ENCODE results near the gene ZC3H12C.
A peak's percentile ranks its signal among the peaks of the same experiment; 100 is the strongest.
"Not testable (repeated sequence)": the region's sequence is repeated elsewhere in the genome, so short reads cannot be mapped to it uniquely, and the experiment has no call there.

The ZC3H12C gene

DNA sequence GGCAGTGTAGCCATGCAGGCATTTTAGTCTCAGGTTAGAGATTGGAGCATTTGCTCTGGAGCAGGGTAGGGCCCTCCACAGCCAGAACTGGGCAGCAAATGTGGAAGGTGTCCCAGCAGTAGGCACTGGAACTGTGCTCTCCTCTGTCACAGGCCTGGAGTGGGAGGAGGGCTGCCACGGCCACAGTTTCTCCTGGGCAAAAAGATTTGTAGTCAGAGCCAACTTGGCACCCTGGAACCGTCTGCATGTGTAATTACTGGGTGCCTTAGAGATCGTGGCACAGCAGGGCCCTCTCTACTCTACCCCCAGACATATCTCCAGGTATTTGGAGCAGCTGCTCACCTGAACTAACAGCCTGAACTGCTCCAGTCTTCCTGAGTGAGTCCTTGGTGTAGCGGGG lies 93.7 kb downstream of the ZC3H12C start:
- no peak for DNase-seq

DNA sequence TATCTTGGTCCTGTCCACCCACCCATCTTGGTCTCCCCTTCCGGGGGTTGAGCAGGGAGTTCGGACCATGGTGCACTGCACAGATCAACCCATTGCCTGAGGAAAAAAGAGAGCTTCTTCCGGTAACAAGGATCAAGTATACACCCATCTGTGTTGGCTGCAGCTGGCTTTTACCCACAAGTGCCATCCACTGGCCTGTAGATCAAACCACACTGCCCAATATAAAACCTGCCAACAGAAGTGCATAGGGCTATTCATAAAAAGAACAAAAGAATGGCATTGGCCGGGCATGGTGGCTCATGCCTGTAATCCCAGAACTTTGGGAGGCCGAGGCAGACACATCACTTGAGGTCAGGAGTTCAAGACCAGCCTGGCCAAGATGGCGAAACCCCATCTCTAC lies 94.5 kb downstream of the ZC3H12C start:
- DNase-seq, result no peak

DNA sequence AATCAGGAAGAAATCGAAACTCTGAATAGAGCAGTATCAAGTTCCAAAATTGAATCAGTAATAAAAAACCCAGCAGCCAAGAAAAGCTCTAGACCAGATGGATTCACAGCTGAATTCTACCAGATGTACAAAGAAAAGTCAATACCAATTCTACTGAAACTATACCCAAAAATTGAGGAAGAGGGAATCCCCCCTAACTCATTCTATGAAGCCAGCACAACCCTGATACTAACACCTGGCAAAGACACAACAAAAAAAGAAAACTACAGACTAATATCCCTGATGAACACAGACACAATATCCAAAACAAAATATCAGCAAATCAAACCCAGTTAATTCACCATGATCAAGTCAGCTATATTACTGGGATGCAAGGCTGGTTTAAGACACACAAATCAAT lies 97.7 kb downstream of the ZC3H12C start:
- no peak for DNase-seq

DNA sequence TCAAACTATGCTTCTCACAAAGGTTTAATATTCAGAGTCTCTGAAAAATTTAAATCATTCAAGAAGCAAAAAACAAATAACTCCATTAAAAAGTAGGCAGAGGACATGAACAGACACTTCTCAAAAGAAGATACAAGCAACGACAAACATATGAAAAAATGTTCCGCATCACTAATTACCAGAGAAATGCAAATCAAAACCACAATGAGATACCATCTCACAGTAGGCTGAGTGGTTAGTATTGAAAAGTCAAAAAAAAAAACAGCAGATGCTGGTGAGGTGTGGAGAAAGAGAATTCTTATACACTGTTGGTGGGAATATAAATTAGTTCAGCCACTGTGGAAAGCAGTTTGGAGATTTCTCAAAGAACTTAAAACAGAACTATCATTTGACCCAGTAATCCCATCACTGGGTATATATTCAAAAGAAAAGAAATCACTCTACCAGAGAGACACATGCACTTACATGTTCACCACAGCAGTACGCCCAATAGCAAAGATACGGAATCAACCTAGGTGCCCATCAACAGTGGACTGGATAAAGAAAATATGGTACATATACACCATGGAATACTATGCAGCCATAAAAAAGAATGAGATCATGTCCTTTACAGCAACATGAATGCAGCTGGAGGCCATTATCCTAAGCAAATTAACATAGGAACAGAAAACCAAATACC lies 99.6 kb downstream of the ZC3H12C start:
- DNase-seq, result not testable (repeated sequence)

DNA sequence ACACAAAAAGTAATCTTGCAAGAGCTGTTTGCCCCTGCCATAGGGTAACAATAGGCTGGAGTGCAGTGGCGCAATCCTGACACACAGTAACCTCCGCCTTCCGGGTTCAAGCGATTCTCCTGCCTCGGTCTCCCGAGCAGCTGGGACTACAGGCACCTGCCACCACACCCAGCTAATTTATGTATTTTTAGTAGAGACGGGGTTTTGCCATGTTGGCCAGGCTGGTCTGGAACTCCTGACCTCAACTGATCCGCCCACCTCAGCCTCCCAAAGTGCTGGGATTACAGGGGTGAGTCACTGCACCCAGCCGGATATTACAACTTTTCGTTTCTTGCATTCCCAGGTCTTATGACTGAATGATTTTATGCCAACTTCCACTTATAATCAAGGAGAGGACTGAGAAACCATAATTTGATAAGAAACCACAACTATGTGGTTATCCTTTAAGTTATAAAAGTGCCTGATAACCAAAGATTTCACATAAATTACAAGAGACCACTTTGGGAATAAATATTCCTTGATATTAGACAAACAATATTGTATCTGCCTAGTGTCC lies 101.1 kb downstream of the ZC3H12C start:
- DNase-seq, result not testable (repeated sequence)

DNA sequence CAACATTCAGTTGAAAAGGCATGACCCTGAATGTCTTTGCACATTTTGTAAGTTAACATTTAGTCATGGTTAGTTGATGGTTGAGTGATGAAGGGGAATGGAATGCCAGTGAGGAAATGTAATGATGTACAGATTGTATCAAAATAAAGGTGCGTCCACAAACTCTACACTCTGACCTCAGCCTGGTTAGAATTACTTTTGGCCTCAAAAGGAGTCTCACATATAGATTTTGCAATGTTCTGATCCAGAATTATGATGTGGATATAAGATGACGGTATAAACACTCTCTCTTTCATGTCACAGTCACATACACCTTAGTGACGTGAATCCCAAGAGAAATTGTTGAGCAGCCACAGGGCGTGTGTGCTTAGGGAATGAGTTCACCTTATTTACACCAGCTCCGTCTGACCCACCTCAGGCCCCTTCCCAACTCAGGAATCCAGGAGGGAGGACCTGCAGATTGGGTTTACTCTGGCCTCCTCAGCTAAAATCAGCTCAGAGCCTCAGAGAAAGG lies 103.1 kb downstream of the ZC3H12C start:
- no peak for DNase-seq

DNA sequence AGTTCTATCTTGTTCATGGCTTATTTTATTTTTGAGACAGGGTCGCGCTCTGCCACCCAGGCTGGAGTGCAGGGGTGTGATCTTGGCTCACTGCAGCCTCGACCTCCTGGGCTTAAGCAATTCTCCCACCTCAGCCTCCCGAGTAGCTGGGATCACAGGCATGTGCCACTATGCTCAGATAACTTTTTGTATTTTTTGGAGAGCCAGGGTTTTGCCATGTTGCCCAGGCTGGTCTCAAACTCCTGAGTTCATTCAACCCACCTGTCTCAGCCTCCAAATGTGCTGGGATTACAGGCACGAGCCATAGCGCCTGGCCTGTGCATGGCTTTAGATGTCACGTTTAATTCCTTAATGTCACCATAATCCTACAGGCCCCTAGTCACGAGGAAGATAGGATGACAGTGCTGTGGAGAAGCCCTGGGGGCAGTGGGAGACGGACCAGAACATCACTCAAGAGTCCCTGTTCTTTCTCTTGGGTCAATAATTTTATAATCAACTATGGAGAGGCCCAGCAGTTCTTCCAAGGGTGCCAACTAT lies 103.8 kb downstream of the ZC3H12C start:
- no peak for DNase-seq

DNA sequence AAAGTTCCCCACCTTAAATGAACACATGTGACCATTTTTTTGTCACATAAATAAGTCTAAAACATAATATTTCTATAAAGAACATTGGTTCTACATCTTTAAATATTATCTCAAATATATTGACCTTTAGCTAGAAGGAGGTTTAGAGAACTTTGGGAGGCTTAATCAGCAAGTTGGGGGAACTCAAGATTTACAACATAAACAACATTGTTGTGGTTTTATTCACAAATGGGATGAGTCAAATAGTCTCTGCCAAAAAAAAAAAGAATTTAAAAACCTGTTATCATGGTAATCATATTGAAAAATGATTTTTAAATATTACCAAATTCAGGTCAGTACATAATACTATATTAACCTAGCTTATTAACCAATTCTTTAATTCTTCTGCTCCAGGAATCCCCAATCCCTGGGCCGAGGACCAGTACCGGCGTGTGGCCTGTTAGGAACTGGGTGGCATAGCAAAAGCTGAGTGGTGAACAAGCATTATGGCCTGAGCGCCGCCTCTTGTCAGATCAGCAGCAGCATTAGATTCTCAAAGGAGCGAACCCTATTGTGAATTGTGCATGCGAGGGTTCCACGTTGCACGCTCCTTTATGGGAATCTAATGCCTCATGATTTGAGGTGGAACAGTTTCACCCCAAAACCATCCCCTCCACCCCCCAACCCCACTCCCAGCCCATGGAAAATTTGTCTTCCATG lies 105.0 kb downstream of the ZC3H12C start:
- no peak for DNase-seq

DNA sequence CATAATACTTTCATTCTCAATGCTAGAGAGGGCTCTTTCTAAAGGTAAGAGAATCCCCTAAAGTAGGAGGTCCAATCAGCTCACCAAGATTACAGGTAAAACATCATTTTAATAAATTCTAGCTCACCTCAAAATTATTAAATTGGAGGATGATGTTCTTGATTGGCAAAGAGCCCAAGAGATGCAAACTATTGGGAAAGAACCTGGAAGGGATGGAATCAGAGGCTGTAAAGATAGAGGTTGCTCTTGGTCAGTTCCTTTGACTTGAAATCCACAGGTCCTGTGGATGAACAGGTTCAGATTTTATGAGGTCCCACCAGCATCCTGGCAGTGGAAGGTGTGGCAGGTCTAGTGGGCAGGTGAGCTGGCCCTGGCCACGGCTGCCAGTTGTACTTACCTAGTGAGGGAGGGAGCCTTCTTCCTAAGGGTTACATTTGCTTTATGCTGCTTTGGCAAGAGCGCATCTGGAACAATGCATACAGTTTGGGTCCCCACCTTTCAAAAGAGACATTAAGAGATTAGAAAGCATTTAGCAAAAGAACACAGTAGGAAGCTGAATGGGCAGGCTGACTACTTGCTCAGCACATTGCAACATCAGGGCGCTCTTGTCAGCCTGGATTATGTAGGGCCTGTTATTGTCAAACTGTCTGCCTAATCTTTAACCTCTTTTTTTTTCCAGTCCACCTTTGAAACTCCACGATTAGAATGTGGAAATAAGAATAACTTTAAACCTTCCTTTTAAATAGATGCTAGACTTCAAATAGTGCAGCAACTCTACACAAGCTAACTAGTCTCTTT lies 106.2 kb downstream of the ZC3H12C start:
- no peak for DNase-seq

DNA sequence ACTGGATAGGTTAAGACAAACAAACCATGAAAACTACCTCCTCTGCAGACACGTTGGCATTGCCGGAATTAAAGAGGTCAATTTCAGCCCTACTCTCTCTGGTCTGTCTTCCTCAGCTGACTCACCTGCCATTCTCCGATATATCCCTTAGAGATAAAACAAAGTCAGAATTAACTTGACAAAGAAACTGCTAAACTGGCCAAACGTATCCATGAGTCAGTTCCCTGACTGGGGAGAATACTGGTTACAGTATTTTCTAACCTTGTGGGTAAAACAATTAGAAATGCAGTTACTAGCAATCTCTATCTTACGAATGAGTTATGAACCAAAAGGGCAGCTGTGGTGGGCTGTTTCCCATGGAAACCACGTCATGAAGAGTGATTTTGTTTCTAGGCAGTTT lies 107.0 kb downstream of the ZC3H12C start:
- no peak for DNase-seq

DNA sequence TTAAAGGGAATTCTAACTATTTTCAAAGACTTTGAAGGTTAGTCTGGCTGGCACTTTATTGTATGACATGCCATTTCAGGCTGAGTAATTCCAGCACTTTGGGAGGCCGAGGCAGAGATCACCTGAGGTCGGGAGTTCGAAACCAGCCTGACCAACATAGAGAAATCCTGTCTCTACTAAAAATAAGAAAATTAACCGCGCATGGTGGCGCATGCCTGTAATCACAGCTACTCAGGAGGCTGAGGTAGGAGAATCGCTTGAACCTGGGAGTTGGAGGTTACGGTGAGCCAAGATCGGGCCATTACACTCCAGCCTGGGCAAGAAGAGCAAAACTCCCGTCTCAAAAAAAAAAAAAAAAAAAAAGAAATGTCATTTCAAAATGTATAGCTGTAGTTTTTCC lies 107.6 kb downstream of the ZC3H12C start:
- DNase-seq, result no peak

DNA sequence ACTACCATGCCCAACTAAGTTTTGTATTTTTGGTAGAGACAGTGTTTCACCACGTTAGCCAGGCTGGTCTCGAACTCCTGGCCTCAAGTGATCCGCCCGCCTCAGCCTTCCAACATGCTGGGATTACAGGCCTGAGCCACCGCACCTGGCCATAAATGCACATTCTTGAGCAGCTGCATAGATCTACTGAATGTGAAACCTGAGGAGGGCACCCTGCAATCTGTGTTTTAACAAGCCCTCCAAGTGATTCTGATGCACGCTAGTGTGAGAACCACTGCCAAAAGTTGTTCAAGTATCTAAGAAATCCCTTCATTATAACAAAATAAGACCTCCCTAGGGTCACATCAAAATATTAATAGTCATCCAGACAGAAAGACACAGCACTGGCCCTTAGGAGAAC lies 113.9 kb downstream of the ZC3H12C start:
- peak; percentile 35 for DNase-seq

DNA sequence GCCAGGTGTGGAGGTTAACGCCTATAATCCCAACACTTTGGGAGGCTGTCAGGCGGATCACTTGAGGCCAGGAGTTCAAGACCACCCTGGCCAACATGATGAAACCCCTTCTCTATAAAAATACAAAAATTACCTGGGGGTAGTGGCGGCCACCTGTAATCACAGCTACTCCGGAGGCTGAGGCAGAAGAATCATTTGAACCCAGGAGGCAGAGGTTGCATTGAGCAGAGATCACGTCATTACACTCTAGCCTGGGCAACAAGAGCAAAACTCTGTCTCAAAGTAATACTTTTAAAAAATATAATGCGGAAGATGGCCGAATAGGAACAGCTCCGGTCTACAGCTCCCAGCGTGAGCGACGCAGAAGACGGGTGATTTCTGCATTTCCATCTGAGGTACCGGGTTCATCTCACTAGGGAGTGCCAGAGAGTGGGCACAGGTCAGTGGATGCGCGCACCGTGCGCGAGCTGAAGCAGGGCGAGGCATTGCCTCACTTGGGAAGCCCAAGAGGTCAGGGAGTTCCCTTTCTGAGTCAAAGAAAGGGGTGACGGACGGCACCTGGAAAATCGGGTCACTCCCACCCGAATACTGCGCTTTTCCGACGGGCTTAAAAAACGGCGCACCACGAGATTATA lies 115.6 kb downstream of the ZC3H12C start:
- not testable (repeated sequence) for DNase-seq

DNA sequence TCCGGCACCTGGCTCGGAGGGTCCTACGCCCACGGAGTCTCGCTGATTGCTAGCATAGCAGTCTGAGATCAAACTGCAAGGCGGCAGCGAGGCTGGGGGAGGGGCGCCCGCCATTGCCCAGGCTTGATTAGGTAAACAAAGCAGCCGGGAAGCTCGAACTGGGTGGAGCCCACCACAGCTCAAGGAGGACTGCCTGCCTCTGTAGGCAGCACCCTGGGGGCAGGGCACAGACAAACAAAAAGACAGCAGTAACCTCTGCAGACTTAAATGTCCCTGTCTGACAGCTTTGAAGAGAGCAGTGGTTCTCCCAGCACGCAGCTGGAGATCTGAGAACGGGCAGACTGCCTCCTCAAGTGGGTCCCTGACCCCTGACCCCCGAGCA lies 116.1 kb downstream of the ZC3H12C start:
- not testable (repeated sequence) for DNase-seq

DNA sequence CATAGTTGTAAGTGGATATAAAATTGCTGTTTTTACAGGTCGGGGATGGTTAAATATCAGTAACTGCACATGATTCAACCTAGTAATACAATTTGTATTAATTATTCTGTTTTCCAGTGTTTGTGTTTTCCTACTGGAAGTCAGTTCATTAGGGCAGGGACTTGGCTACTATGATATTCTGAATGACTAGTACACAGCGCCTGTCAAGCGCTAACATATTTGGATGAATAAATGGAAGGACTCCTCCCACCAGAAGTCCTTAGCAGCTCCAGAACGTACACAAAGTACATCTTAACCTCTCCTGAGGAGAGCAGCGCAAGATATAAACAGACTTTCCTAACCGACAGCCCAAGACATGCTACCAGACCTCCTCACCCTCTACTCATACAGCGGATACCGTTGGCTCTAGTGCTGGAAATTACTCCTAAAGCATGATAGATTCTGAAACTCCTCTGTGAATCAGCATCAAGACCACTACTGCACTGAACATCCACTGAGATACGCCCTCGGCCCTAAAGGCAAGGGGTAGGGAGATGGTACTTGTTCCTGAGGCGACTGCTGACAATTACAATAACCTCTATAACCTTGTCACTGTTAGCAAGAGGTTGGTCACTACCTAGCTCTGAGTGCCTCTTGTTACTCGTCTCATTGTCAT lies 124.2 kb downstream of the ZC3H12C start:
- DNase-seq, result no peak

DNA sequence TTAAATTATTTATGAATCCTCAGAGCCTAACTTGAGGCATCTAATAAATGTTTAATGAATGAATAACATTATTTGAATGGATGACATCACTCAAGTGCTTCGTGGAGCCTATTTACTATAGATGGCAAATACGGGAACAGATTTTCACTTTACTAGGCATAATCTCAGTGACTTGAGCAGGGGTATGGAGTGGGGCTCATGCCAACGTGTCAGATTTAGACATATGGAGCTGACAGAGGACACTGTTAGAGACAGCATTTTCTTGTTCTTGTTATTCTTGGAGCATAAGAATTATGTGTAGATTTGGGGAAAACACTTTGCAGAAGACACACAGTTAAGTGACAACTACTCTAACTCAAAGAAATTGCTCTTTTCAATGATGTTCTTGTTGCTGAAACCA lies 124.7 kb downstream of the ZC3H12C start:
- no peak for DNase-seq

DNA sequence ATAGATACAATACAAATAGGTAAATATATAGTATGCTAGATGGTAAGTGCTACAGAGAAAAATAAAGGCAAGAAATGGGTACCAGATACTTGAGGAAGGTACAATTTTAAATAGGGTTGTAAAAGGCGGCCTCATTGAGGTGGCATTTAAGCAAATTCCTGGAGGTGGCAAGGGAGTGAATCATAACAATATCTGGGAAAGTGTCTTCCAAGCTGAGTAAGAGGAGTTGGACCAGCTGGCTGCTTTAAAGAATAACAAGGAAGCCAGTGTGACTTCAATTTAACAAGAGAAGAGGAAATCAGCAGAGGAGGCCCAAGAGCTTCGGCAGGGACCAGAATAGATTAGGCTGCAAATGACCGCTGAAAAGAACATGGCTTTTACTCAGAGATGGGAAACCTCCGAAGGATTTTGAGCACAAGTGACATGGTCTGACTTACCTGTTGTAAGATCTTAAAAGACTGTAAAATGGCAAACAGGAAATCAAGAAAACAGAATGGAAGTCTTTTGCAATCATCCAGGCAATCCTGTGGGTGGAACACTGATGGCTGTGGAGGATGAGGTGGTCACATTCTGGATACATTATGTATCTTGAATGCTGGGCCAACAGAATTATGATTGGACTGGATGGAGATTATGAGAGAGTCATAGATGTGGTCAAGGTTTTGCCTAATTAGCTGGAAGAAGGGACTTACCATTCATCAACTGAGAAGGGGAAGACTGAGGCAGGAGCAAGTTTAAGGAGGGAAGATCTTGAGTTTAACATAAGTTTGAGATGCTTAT lies 126.0 kb downstream of the ZC3H12C start:
- no peak for DNase-seq

Data from DMS79 treated with DMSO at 0.1 percent for 48 hours (cell line).